ENCODE data around the gene PLTP. TPM values are rescaled to one million over a fixed set of nuclear protein-coding genes. Genes with fewer than 3 reads are reported as not detected.
A peak's percentile ranks its signal among the peaks of the same experiment; 100 is the strongest.

The PLTP gene
- total and polyA plus RNA-seq, 2 of the 13 experiments (the other 11 are each of a cell fraction or from before 2014, with no cell fraction given), result 16.9 to 28.6 TPM

DNA sequence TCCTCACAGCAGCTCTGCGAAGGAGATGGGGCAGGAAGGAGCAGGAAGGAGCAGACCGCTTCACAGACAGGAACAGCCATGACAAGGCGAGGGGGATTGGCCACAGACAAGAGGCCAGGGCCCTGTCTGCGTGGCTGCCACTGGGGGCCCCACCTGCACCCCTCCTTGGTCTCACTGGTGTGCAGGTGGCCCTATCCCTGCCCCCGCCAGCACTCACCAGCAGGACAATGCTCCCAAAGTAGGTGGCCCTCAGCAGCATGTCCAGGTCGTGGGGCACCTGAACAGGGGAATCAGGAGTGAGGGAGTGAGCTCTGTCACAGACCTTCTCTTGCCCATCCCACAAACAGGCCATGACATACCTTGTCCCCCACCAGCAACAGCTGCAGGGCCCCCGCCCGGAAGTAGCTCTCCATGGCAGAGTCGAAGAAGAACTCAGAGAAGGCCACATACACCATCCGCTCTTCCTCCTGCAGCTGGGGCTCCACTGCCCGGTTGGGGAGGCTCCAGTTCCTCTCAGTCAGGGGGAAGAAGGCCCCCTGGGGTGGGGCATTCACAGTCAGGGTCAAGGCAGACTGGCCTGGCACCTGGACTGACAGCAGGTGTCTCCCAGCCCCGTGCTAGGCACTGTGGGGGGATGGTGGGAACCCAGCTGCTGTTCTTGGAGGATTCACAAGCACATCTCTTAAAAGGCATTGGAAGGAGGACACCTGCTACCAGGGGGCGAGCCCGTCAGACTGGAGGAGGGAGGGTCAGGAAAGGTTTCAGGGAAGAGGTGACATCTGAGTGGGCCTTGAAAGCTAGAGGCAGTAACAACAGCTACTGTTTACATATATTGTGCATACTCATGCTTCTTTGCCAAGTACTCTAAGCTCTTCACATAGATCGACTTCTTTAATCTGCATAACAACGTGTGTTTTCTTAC, 7.1 kb downstream of the PLTP start:
- peak overlapping the region; percentile 4; the same call in 1 of the 2 replicates for H3K4me2 ChIP-seq (ENCODE audit: low read depth, low read length)
- no peak overlapping the region for H3K9ac ChIP-seq (ENCODE audit: insufficient read depth, low read depth, low read length)
- TSS peak; percentile 77 for BruUV-seq (replicated peaks)
- DNase-seq (ENCODE audit: low spot score) (no peak), ATAC-seq (peak; percentile 12), FAIRE-seq (peak; percentile 18)
- peak overlapping the region; percentile 21 for H3K27ac ChIP-seq (ENCODE audit: extremely low read length, insufficient read depth, low read length)
- H3K9me3 ChIP-seq (ENCODE audit: low read length), result no peaks in the 10 kb centered on the region
- H3K79me2 ChIP-seq (ENCODE audit: insufficient read depth, low read length), result no peaks in the 10 kb centered on the region
- no peak overlapping the region for H2AFZ ChIP-seq (ENCODE audit: low read length)
- CTCF ChIA-PET (ENCODE audit: low intra/inter-chr PET ratio, low total read pairs), result no interaction called here
- H3K4me1 ChIP-seq (ENCODE audit: insufficient read depth, low read length), result peaks cover 43% of the 10 kb centered on the region
- no peak overlapping the region for H3K4me3 ChIP-seq (replicated peaks in 1 of 3; ENCODE audit: insufficient read depth in 1 of 3, low read depth in 2 of 3, low read length in 3 of 3)
- no peaks in the 10 kb centered on the region for H3K36me3 ChIP-seq (replicated peaks in 1 of 2; ENCODE audit: control insufficient read depth in 1 of 2, insufficient read depth in 2 of 2, low read length in 2 of 2)
- H3K27me3 ChIP-seq (ENCODE audit: control insufficient read depth in 1 of 2, insufficient read depth in 2 of 2, low read length in 2 of 2), result no peaks in the 10 kb centered on the region
- POLR2A ChIA-PET, result interaction anchor here (1.0 to 8.8 kb wide), 12 partner anchors 8 to 65 kb away, joined by 4 to 164 read pairs (median 10); partner anchors contain the start of genes CTSA, NEURL2, PCIF1 and SPATA25
- in situ Hi-C loops (cut with HindIII; ENCODE audit: extremely low pct_ligation_motif_present, low pct_unique_long_range_greater_than_20kb) (no loop called here), intact Hi-C loops (cut with micrococcal nuclease; ENCODE audit: unreplicated experiment) (loop anchor here (1.0 kb wide), 1 partner anchor 14 kb away; the partner anchor contains the start of genes CTSA and NEURL2)
- H4K20me1 ChIP-seq (ENCODE audit: insufficient read depth, low read length), result no peaks in the 10 kb centered on the region
- 67% methylated on average over 16 of the region's 16 CpGs for WGBS (ENCODE audit: low lambda C conversion rate)
- TF ChIP-seq, protein P1, sequence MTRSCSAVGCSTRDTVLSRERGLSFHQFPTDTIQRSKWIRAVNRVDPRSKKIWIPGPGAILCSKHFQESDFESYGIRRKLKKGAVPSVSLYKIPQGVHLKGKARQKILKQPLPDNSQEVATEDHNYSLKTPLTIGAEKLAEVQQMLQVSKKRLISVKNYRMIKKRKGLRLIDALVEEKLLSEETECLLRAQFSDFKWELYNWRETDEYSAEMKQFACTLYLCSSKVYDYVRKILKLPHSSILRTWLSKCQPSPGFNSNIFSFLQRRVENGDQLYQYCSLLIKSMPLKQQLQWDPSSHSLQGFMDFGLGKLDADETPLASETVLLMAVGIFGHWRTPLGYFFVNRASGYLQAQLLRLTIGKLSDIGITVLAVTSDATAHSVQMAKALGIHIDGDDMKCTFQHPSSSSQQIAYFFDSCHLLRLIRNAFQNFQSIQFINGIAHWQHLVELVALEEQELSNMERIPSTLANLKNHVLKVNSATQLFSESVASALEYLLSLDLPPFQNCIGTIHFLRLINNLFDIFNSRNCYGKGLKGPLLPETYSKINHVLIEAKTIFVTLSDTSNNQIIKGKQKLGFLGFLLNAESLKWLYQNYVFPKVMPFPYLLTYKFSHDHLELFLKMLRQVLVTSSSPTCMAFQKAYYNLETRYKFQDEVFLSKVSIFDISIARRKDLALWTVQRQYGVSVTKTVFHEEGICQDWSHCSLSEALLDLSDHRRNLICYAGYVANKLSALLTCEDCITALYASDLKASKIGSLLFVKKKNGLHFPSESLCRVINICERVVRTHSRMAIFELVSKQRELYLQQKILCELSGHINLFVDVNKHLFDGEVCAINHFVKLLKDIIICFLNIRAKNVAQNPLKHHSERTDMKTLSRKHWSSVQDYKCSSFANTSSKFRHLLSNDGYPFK (CRISPR knock-in tag; IDR thresholded peaks at IDR 0.05; ENCODE audit: borderline replicate concordance), result peak; percentile 41; the same call in 1 of the 2 replicates
- TF ChIP-seq, protein P2, sequence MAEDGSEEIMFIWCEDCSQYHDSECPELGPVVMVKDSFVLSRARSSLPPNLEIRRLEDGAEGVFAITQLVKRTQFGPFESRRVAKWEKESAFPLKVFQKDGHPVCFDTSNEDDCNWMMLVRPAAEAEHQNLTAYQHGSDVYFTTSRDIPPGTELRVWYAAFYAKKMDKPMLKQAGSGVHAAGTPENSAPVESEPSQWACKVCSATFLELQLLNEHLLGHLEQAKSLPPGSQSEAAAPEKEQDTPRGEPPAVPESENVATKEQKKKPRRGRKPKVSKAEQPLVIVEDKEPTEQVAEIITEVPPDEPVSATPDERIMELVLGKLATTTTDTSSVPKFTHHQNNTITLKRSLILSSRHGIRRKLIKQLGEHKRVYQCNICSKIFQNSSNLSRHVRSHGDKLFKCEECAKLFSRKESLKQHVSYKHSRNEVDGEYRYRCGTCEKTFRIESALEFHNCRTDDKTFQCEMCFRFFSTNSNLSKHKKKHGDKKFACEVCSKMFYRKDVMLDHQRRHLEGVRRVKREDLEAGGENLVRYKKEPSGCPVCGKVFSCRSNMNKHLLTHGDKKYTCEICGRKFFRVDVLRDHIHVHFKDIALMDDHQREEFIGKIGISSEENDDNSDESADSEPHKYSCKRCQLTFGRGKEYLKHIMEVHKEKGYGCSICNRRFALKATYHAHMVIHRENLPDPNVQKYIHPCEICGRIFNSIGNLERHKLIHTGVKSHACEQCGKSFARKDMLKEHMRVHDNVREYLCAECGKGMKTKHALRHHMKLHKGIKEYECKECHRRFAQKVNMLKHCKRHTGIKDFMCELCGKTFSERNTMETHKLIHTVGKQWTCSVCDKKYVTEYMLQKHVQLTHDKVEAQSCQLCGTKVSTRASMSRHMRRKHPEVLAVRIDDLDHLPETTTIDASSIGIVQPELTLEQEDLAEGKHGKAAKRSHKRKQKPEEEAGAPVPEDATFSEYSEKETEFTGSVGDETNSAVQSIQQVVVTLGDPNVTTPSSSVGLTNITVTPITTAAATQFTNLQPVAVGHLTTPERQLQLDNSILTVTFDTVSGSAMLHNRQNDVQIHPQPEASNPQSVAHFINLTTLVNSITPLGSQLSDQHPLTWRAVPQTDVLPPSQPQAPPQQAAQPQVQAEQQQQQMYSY (CRISPR knock-in tag; IDR thresholded peaks at IDR 0.05), result no peak
- no peak for TF ChIP-seq TBP (CRISPR knock-in tag; IDR thresholded peaks at IDR 0.05)
- TF ChIP-seq YY1 (IDR thresholded peaks at IDR 0.05; ENCODE audit: insufficient read depth, insufficient replicate concordance, low read depth, low read length), result no peak
- no peak for TF ChIP-seq NPAS2 (CRISPR knock-in tag; IDR thresholded peaks at IDR 0.05; ENCODE audit: borderline replicate concordance)
- TF ChIP-seq SNRNP70 (IDR thresholded peaks at IDR 0.05; ENCODE audit: low read depth, low read length), result no peak
- TF ChIP-seq, protein P3, sequence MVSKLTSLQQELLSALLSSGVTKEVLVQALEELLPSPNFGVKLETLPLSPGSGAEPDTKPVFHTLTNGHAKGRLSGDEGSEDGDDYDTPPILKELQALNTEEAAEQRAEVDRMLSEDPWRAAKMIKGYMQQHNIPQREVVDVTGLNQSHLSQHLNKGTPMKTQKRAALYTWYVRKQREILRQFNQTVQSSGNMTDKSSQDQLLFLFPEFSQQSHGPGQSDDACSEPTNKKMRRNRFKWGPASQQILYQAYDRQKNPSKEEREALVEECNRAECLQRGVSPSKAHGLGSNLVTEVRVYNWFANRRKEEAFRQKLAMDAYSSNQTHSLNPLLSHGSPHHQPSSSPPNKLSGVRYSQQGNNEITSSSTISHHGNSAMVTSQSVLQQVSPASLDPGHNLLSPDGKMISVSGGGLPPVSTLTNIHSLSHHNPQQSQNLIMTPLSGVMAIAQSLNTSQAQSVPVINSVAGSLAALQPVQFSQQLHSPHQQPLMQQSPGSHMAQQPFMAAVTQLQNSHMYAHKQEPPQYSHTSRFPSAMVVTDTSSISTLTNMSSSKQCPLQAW (CRISPR knock-in tag; IDR thresholded peaks at IDR 0.05), result peak; percentile 56; the same call in 1 of the 2 replicates
- TF ChIP-seq ZKSCAN5 (CRISPR knock-in tag; IDR thresholded peaks at IDR 0.05), result no peak
- no peak for TF ChIP-seq HDAC1 (CRISPR knock-in tag; IDR thresholded peaks at IDR 0.05)
- TF ChIP-seq ZNF841 (CRISPR knock-in tag; IDR thresholded peaks at IDR 0.05; ENCODE audit: borderline replicate concordance), result no peak
- TF ChIP-seq, protein P4, sequence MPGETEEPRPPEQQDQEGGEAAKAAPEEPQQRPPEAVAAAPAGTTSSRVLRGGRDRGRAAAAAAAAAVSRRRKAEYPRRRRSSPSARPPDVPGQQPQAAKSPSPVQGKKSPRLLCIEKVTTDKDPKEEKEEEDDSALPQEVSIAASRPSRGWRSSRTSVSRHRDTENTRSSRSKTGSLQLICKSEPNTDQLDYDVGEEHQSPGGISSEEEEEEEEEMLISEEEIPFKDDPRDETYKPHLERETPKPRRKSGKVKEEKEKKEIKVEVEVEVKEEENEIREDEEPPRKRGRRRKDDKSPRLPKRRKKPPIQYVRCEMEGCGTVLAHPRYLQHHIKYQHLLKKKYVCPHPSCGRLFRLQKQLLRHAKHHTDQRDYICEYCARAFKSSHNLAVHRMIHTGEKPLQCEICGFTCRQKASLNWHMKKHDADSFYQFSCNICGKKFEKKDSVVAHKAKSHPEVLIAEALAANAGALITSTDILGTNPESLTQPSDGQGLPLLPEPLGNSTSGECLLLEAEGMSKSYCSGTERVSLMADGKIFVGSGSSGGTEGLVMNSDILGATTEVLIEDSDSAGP (CRISPR knock-in tag; IDR thresholded peaks at IDR 0.05; ENCODE audit: borderline replicate concordance), result peak; percentile 49; the same call in 1 of the 2 replicates
- TF ChIP-seq ZNF251 (CRISPR knock-in tag; IDR thresholded peaks at IDR 0.05), result no peak

Measured in HepG2 (cell line).